ENCODE data around the gene PURA. TPM values are rescaled to one million over a fixed set of nuclear protein-coding genes. Genes with fewer than 3 reads are reported as not detected.

Gene PURA
- total and polyA plus RNA-seq, 10 donors = 2.8 to 36.2 (median 23.1) TPM

GRCh38 chr5:140130949-140131733 is 17.2 kb downstream of the PURA start:
- intact Hi-C loops (cut with DNase I; ENCODE audit: low total_unique reads) = no loop called here
- H3K4me3 ChIP-seq = no peak overlapping the region
- no peaks in the 10 kb centered on the region for H3K27me3 ChIP-seq (replicated peaks in 1 of 7)
- no peaks in the 10 kb centered on the region for H3K9me3 ChIP-seq
- TF ChIP-seq CTCF (IDR thresholded peaks at IDR 0.05 in 8 of 11, conservative IDR thresholded peaks at IDR 0.05 in 3 of 11) = no peak
- no peak for TF ChIP-seq POLR2AphosphoS5 (IDR thresholded peaks at IDR 0.05)
- TF ChIP-seq POLR2A (IDR thresholded peaks at IDR 0.05) = no peak
- no peaks in the 10 kb centered on the region for H3K36me3 ChIP-seq
- peaks cover 6 to 30% (median 12%) of the 10 kb centered on the region in 6 donors for H3K4me1 ChIP-seq
- 81 to 92% (median 85%) methylated on average over 5 of the region's 5 CpGs for WGBS, 5 donors
- no peak overlapping the region for H3K27ac ChIP-seq
- no peak for DNase-seq

GRCh38 chr5:140131967-140132409 is 18.1 kb downstream of the PURA start:
- no peak for DNase-seq
- intact Hi-C loops (cut with DNase I; ENCODE audit: low total_unique reads) = no loop called here
- no peak overlapping the region for H3K27ac ChIP-seq

GRCh38 chr5:140133514-140134167 is 19.7 kb downstream of the PURA start:
- Histone ChIP-seq H3K4me1 (peaks cover 6 to 30% (median 12%) of the 10 kb centered on the region in 6 donors), H3K27me3 (replicated peaks in 1 of 7) (no peaks in the 10 kb centered on the region), H3K27ac (no peak overlapping the region), H3K4me3 (no peak overlapping the region), H3K36me3 (no peaks in the 10 kb centered on the region), H3K9me3 (no peaks in the 10 kb centered on the region)
- no peak for DNase-seq
- no peak for TF ChIP-seq CTCF (IDR thresholded peaks at IDR 0.05 in 8 of 11, conservative IDR thresholded peaks at IDR 0.05 in 3 of 11)
- no peak for TF ChIP-seq POLR2AphosphoS5 (IDR thresholded peaks at IDR 0.05)
- TF ChIP-seq POLR2A (IDR thresholded peaks at IDR 0.05) = no peak
- intact Hi-C loops (cut with DNase I; ENCODE audit: low total_unique reads) = no loop called here
- WGBS, 5 donors = 89 to 93% (median 91%) methylated on average over 4 of the region's 4 CpGs

More at GRCh38 chr5:140131967-140132409, 18.1 kb downstream of the PURA start:
- TF ChIP-seq POLR2AphosphoS5 (IDR thresholded peaks at IDR 0.05) = no peak
- no peak for TF ChIP-seq CTCF (IDR thresholded peaks at IDR 0.05 in 8 of 11, conservative IDR thresholded peaks at IDR 0.05 in 3 of 11)
- no peak for TF ChIP-seq POLR2A (IDR thresholded peaks at IDR 0.05)
- no peaks in the 10 kb centered on the region for H3K9me3 ChIP-seq
- no peak overlapping the region for H3K4me3 ChIP-seq
- H3K36me3 ChIP-seq = no peaks in the 10 kb centered on the region
- H3K4me1 ChIP-seq = peaks cover 6 to 30% (median 12%) of the 10 kb centered on the region in 6 donors
- H3K27me3 ChIP-seq (replicated peaks in 1 of 7) = no peaks in the 10 kb centered on the region
- WGBS, 5 donors = 22 to 34% (median 32%) methylated on average over 3 of the region's 3 CpGs

All from spleen (tissue), 11 donors.